Measurements from ENCODE around the gene TMEM132C.

DNA sequence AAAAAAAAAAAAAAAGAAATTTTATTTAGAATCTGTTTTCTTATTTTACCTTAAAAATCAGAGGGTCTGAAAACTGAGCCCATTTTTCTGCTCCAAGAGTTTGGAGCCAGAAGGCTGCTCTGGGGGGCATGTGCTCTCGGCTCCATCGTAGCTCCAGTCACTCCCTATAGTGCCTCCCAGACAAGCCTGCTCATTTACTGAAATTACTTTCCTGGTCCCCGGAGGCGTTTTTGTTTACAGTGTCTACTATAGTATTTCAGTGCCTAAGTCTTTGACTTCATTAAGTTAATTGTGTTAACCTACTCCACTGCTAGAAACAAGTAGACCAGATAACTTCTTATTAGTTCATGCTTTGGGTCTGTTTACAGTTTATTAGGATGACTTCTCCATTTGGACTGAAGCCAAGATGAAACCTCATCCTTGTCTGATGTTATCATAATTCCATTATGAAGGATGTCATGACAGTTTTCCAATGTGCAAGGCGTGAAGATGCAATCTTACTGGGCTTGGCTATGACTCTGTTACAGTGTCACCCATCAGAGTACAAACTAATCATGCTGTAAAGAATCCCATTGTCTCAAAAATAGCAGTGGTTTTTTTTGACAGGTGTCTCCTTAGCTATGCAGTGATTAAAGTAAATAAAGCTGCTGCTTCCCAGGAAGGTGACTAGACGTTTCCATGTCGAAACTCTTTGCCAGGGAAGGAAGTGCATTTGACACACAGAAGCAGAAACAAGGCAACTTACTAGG, 182.3 kb downstream of the TMEM132C start:
- TF ChIP-seq, protein P1, sequence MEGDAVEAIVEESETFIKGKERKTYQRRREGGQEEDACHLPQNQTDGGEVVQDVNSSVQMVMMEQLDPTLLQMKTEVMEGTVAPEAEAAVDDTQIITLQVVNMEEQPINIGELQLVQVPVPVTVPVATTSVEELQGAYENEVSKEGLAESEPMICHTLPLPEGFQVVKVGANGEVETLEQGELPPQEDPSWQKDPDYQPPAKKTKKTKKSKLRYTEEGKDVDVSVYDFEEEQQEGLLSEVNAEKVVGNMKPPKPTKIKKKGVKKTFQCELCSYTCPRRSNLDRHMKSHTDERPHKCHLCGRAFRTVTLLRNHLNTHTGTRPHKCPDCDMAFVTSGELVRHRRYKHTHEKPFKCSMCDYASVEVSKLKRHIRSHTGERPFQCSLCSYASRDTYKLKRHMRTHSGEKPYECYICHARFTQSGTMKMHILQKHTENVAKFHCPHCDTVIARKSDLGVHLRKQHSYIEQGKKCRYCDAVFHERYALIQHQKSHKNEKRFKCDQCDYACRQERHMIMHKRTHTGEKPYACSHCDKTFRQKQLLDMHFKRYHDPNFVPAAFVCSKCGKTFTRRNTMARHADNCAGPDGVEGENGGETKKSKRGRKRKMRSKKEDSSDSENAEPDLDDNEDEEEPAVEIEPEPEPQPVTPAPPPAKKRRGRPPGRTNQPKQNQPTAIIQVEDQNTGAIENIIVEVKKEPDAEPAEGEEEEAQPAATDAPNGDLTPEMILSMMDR (IDR thresholded peaks at IDR 0.05), result no peak
- no peak for TF ChIP-seq POLR2A (IDR thresholded peaks at IDR 0.05)
